Measurements from ENCODE around the gene DGCR2.

Gene DGCR2

GRCh38 chr22:19146215-19146968 is 24.2 kb upstream of the DGCR2 start:
- DNase-seq, result no peak

GRCh38 chr22:19143967-19144400 is 21.8 kb upstream of the DGCR2 start:
- DNase-seq, result no peak

DNA sequence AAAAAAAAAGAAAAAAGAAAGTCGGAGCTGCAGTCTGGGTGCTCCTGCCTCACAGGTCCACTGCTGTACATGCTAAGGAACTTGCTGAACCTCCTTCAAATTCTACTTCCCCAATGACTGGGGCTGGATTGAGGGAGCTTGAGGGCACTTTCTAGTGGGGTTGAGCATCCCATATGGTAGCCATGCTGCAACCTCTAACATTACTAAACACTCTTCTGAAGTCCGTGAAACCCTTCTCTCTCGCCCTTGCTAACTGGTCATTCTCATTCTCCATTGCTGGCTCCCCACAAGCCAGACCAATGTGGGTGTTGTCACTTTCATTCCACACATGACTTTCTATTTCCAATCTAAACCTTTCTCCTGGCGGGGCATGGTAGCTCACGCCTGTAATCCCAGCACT is 21.0 kb upstream of the DGCR2 start:
- DNase-seq, result no peak

- DNase-seq, result no peak
Observed at GRCh38 chr22:19142394-19142793, 20.2 kb upstream of the DGCR2 start.

DNA sequence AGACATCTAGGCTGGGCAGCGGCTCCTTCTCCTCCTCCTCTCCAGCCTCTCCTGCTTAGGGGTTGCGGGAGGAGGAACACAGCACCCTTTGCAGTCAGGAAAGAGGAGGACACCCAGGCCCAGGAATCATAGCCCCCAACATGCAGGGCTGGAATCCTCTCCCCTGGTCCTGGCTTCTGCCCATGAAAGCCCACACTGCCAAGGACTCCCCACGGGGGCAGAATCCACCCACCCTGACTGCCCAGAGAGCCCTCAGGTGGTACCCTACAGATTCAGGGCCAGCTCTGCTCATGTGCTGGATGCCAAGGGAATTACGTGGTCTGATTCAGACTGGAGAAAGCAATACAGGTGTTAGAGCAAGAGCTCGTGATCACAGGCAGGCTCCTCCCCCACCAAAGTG is 17.8 kb upstream of the DGCR2 start:
- DNase-seq, result no peak

DNA sequence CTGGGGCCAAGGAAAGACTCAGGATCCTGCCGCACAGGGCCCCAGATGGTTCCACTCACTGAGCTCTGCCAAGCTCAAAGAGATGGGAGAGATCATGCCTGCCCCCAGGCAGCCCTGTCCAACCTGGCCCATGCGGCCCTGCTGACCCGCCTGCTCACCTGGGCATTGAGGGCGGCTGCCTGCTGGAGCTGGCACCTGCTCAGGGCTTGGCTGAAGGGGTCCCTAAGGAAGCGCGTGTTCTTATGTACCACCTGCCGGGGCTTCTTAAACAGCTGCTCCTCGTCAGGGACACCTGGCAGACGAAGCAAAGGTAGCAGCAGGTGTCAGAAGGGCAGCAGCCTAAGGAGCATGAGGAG is 16.8 kb upstream of the DGCR2 start:
- no peak for DNase-seq

DNA sequence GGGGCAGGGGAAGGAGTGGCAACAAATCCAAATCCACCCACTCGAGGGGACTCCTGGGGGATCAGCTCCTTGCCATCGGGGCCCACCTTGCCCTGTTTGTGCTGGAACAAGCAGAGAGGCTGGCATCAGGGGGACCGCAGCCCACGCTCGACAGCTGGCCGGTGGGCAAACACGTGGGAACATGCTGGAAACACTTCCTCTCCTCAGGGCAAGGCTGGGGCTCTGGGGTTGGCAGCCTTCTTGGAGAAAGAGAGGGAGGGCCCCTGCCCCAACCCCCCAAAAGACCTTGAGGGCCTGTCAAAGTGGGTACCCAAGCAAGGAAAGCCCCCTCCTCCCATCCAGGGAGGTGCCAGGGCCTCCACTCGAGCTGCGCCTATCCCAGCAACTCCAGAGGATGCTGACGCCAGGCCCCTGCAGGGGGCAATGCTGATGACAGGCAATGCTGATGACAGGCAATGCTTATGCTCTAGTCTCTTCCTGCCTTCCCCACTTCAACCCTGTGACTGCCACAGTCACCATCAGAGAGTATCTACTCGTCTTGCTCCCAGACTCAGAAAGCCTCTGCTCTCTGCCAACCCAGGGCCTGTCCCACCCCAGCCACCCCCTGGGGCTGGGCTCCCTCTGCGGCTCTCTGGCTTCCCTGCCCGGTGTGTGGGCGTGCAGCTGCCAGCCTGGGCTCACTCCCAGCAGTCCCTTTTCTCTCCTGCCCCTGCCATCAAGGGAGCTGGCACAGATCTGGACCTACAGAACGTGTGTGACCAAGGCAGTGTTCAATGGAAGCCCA is 16.2 kb upstream of the DGCR2 start:
- no peak for DNase-seq

DNA sequence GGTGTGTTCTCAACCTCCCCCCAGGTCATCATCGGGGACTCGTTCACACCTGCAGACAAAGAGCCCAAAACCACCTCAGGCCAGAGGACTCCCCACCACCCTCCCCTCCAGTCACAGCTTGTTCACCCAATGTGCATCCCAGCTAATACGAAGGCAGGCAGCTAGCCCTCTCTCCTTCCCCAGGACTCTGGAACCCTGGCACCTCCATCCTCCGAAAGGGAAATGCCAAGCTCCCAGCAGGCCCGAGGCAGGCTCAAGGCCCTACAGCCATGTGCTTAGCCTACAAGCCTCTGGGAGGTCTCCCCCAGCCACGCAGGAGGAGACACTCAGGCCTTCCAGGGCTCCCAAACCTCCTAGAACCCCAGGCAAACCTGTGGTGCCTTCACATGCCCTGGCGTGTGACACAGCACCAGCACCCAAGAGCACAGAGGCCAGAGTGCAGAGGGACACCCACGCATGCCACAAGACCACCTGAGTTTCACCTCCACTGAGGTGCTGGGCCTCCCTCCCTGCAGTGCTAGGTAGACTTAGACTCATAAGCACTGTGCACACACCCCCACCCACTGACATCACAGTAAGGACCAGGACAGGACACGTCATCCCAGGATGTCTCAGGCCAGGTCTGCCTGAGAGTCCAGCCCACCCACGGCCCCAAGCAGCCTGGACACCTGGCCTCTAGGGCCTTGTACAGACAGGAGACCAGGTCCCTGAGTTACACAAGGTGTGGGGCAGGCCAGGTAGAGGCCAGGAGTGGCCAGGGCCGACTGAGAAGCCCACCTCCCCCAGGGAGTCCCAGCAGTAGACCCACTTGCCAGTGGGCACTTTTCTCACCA is 15.4 kb upstream of the DGCR2 start:
- DNase-seq, result no peak

DNA sequence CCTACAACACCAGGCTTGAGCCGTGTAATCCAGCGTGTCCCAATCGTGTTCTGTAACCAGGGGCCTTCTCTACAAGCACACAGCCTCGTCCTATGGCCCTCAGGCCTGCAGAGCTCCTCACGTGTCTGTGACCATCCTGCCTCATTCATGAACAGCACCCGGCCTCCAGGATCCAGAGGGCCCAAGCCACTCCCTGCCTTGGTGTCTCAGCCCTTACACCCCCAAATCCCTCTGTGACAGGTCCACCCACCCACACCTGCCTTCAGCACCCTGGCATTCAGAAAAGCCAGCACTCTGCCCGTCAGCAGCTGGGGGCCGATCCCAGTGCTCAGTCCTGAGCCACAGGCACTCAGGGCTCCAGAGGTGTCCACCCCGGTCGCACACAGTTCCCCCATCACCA is 14.7 kb upstream of the DGCR2 start:
- no peak for DNase-seq

DNA sequence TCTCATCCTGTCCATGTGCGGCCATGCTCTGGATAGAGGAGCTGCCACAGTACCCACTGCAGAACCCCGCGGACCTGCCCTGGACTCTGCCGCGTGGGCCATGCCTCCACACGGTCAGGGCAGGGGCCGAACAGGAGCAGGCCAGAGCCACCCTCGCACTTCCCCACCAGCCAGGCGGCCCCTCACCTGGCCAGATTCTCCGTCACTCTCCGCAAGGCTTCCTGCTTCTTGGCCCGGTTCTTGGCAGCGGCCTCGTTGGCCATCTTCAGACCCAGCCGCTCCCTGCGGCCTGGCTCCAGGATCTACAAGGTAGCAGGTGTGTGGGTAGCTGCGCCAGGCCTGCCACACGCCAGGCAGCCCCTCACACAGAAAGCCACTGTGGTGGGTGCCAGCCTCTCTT is 12.7 kb upstream of the DGCR2 start:
- no peak for DNase-seq

- no peak for DNase-seq
Observed at GRCh38 chr22:19134176-19134831, 12.1 kb upstream of the DGCR2 start.

DNA sequence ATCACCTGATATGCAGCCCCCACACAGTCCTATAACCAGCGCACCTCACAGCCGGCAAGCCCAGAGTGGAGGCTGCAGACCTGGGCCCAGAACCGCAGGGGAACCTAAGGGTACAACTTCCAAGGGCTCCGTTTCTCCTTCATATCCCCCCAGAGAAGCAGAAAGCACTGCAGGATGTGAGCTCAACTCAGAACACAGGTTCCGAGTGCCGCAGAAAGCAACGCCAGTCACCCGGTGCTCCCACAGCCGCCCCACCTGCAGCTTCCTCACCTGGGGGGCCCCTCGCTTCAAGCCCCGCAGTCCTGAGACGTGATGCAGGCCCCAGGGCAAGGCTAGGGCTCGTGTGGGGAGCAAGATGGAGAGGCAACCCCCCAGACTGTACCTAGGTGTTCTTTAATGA is 11.3 kb upstream of the DGCR2 start:
- DNase-seq, result no peak

- no peak for DNase-seq
Observed at GRCh38 chr22:19132693-19133400, 10.6 kb upstream of the DGCR2 start.

GRCh38 chr22:19132153-19132552 is 9.9 kb upstream of the DGCR2 start:
- no peak for DNase-seq

- no peak for DNase-seq
Observed at GRCh38 chr22:19131685-19132015, 9.4 kb upstream of the DGCR2 start.

DNA sequence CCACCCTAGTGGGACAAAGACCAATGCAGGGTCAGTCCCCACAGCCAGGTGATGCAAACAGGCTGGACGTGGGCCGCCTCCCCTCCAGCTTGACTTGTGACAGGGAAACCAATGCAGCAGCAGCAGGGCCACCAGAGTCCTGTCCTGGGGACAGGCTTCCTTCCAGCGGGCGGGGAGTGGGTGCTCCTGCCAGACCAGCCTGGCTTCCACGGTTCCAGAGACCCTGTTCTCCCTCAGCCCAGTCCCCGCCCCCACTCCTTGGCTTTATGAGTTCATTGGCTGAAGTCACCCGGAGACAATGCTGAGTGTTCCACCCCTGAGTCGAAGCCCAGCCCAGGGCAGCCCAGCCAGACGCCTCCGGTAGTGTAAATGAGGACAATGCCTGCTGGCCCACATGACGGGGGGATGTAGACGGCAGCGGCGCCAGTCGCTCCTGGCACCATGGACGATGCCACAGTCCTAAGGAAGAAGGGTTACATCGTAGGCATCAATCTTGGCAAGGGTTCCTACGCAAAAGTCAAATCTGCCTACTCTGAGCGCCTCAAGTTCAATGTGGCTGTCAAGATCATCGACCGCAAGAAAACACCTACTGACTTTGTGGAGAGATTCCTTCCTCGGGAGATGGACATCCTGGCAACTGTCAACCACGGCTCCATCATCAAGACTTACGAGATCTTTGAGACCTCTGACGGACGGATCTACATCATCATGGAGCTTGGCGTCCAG is 8.9 kb upstream of the DGCR2 start, which contains the start of gene TSSK2:
Gene TSSK2 (plus strand): TSS at position 350 of the 726 bp plus-strand sequence. CDS start 92 bp downstream, at position 442.
- no peak for DNase-seq

DNA sequence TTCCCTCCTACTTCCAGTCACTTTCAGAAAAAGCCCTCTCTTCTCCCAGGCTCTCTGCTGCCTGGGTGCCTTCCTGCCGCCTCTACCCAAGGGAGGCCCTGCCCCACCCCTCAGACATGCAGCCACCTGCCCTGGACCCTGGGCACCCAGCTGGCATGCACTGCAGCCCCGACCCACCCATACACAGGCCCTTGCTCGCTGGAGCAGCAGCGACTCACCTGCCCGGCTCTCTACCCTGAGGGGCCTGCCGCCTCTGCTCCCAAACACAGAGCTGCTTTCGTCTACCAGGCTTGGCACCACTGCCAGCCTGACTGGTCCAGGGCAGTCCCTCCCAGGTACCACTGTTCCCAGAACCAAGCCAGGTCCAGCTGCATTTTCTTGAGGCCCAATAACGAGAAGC is 7.7 kb upstream of the DGCR2 start:
- no peak for DNase-seq

GRCh38 chr22:19128946-19129727 is 6.9 kb upstream of the DGCR2 start:
- DNase-seq, result no peak

GRCh38 chr22:19128009-19128401 is 5.8 kb upstream of the DGCR2 start:
- DNase-seq, result no peak

DNA sequence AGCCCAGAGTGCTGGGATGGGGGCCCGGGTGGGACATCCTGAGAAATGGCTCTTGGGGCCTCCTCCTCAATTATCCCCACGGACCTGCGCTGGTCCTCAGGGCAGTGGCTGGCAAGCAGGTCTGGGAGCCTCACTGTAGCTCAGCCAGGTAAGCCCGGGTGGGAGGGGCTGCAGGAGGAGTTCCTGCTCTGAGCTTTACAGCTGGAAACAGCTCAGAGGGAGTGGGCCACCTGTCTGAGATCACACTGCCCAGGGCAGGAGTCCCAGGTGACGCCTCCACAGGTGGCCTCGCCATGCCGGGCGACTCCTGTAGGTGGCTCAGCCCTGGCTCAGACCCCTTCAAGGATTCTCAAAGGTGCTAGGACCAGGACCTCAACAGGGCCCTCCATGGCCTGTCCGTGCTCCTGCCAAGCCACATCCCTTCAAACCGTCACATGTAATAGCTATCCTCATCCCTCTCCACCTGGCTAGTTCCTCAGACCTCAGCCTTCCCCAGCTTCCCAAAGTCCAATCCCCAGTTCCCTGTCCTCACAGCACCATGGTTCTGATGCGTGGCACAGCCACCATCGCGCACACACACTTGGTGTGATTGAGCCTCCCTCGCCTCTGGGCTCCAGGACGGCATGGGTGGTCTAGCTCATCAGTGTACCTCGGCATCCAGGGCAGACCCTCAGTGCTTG is 5.3 kb upstream of the DGCR2 start:
- DNase-seq, result peak in 1 of 2 experiments; percentile 24

Measured in NCI-H526 (cell line).